HL-60/S4 treated with retinoic acid at 250 ng/mL for 4 days and 3 days (cell line): ENCODE data around the gene TEX54.

Source experiments
- in situ Hi-C: fragments of 300-500 bp; cut with MboI; formaldehyde crosslinking; loops from 2 replicates; pipeline ENCODE4 v1.7.0; 2022; ENCODE audit warnings: low sequenced_read_pairs

Gene TEX54

GRCh38 chr11:62791501-62792201 lies 41.0 kb downstream of the TEX54 start, which contains the start of gene TMEM223:
Gene TMEM223, minus strand, starts transcription at chr11:62792006. Its CDS starts 12 bp downstream, at chr11:62791994.
- in situ Hi-C loops, result no loop called here

- in situ Hi-C loops, result no loop called here
Observed at GRCh38 chr11:62789576-62789975, 43.1 kb downstream of the TEX54 start.

DNA sequence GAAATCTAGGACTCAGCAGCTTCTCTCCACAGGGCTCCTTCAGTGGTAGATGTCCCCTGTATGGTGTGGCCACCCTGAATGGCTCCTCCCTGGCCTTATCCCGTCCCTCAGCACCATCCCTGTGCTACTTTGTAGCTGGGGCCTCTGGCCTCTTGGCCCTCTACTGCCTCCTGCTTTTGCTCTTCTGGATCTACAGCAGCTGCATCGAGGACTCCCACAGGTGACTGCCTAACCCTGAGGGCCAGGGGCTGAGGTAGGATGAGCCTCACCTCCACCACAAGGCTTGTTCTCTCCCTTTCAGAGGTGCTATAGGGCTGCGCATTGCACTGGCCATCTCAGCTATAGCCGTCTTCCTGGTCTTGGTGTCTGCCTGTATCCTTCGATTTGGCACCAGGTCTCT lies 43.6 kb downstream of the TEX54 start:
- in situ Hi-C loops, result no loop called here

- in situ Hi-C loops, result no loop called here
Observed at GRCh38 chr11:62787005-62787759, 45.5 kb downstream of the TEX54 start, which contains the start of gene TMEM179B. Gene TMEM179B, plus strand, starts transcription at chr11:62787402. Its CDS starts 30 bp downstream, at chr11:62787432.

DNA sequence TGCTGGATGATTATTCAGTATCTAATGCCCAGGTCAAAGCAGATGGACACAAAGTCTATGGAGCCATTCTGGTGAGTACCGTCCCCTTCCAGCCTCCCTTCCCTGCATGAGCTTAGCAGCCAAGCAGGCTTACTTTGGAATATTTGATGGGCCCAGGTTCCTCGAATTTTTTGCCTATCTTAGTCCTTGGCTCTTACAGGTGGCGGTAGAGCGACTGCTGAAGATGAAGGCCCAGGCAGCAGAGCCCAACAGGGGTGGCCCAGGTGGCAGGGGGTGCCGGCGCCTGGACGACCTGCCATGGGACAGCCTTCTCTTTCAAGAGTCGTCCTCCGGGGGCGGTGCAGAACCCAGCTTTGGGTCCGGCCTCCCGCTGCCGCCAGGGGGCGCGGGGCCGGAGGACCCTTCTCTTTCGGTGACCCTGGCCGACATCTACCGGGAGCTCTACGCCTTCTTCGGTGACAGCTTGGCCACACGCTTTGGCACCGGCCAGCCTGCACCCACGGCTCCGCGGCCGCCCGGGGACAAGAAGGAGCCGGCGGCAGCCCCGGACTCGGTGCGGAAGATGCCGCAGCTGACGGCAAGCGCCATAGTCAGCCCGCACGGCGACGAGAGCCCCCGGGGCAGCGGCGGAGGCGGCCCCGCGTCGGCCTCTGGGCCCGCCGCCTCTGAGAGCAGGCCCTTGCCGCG lies 46.2 kb downstream of the TEX54 start:
- in situ Hi-C loops, result no loop called here

DNA sequence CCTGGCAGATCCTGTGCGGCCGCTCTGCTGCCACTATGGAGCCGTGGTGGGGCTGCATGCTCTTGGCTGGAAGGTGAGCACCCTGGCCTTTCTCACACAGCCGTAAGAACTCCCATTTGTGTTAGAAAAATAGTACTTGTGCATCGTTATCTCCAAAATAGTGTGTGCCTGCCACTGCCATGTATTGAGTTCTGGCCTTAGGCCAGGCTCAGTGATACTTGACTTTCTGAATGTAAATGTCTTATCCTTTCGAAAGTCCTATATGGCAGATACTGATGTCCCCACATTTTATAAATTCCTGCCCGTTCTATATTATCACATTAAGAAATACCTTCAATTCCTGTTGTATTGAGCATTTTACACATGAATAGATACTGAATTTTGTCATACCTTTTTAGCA lies 49.9 kb downstream of the TEX54 start:
- in situ Hi-C loops, result no loop called here
